ENCODE results near the gene CCNB1.
"Not testable (repeated sequence)": the region's sequence is repeated elsewhere in the genome, so short reads cannot be mapped to it uniquely, and the experiment has no call there.

Gene CCNB1

GRCh38 chr5:69170495-69170894, 3.5 kb downstream of the CCNB1 start:
- peaks cover 79% of the 10 kb centered on the region for H3K36me3 ChIP-seq
- no peak overlapping the region for H3K4me3 ChIP-seq (ENCODE audit: low read depth, low read length)
- no peaks in the 10 kb centered on the region for H3K27me3 ChIP-seq (ENCODE audit: insufficient read depth, low read depth, severe bottlenecking)
- no peaks in the 10 kb centered on the region for H3K9me3 ChIP-seq (ENCODE audit: severe bottlenecking)
- H3K27ac ChIP-seq, result no peak overlapping the region
- no peak for DNase-seq
- no peak for TF ChIP-seq CTCF (IDR thresholded peaks at IDR 0.05; ENCODE audit: low read depth, low read length)

GRCh38 chr5:69170969-69171368, 4.0 kb downstream of the CCNB1 start:
- Histone ChIP-seq H3K27ac (no peak overlapping the region), H3K4me3 (ENCODE audit: low read depth, low read length) (no peak overlapping the region), H3K27me3 (ENCODE audit: insufficient read depth, low read depth, severe bottlenecking) (no peaks in the 10 kb centered on the region), H3K9me3 (ENCODE audit: severe bottlenecking) (no peaks in the 10 kb centered on the region), H3K36me3 (peaks cover 81% of the 10 kb centered on the region)
- DNase-seq, result no peak
- no peak for TF ChIP-seq CTCF (IDR thresholded peaks at IDR 0.05; ENCODE audit: low read depth, low read length)

- not testable (repeated sequence) for H3K9me3 ChIP-seq (ENCODE audit: severe bottlenecking); H3K27ac ChIP-seq; H3K27me3 ChIP-seq (ENCODE audit: insufficient read depth, low read depth, severe bottlenecking); H3K4me3 ChIP-seq (ENCODE audit: low read depth, low read length); DNase-seq
- peaks cover 18% of the 10 kb centered on the region for H3K36me3 ChIP-seq
Measured at GRCh38 chr5:69181659-69182293, 14.8 kb downstream of the CCNB1 start.

- Histone ChIP-seq H3K27ac (no peak overlapping the region), H3K36me3 (no peaks in the 10 kb centered on the region), H3K9me3 (ENCODE audit: severe bottlenecking) (no peaks in the 10 kb centered on the region), H3K4me3 (ENCODE audit: low read depth, low read length) (no peak overlapping the region), H3K27me3 (ENCODE audit: insufficient read depth, low read depth, severe bottlenecking) (no peaks in the 10 kb centered on the region)
- TF ChIP-seq CTCF (IDR thresholded peaks at IDR 0.05; ENCODE audit: low read depth, low read length), result no peak
- no peak for DNase-seq
Measured at GRCh38 chr5:69184621-69185020, 17.7 kb downstream of the CCNB1 start.

GRCh38 chr5:69187342-69187741, 20.4 kb downstream of the CCNB1 start:
- peaks cover 6% of the 10 kb centered on the region for H3K36me3 ChIP-seq
- H3K4me3 ChIP-seq (ENCODE audit: low read depth, low read length), result no peak overlapping the region
- no peak for TF ChIP-seq CTCF (IDR thresholded peaks at IDR 0.05; ENCODE audit: low read depth, low read length)
- H3K27me3 ChIP-seq (ENCODE audit: insufficient read depth, low read depth, severe bottlenecking), result no peaks in the 10 kb centered on the region
- no peak overlapping the region for H3K27ac ChIP-seq
- no peak for DNase-seq
- no peaks in the 10 kb centered on the region for H3K9me3 ChIP-seq (ENCODE audit: severe bottlenecking)

- Histone ChIP-seq H3K9me3 (ENCODE audit: severe bottlenecking) (no peaks in the 10 kb centered on the region), H3K27ac (peak overlapping the region; percentile 95), H3K36me3 (peaks cover 14% of the 10 kb centered on the region), H3K27me3 (ENCODE audit: insufficient read depth, low read depth, severe bottlenecking) (no peaks in the 10 kb centered on the region), H3K4me3 (ENCODE audit: low read depth, low read length) (peak overlapping the region; percentile 83)
- TF ChIP-seq CTCF (IDR thresholded peaks at IDR 0.05; ENCODE audit: low read depth, low read length), result no peak
- DNase-seq, result no peak
Measured at GRCh38 chr5:69188811-69189161, 21.8 kb downstream of the CCNB1 start.
